ENCODE data around the gene IPO13.

The IPO13 gene

DNA sequence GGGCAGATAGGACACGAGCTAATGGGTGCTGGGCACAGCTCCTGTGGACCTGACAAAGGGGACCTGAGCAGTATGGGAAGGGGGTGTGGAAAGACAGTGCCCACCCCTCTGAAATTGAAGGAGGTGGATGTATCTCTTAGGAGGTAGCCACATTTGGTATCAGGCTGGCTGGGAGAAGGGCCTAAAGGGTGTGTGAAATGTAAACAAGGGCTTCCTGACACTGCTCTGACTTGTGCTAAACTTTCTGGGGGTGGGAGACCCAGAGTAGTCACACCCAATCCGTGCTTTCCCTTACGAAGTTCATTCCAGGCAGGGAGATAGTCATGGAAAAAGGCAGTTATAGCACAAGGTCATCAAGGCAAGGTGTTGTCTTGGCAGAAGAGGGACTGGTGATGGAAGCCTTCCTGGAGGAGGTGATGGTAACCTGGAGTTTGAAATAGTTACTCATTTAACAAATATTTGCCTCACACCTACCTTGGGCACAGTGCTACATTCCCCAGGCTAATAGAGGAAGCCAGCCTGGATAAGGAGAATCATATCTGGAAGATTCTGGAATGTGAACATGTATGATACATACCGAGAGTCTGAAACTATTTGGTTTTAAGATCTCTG lies 39.3 kb downstream of the IPO13 start:
- no peak for DNase-seq (ENCODE audit: low read depth in 1 of 2, low spot score in 1 of 2)

DNA sequence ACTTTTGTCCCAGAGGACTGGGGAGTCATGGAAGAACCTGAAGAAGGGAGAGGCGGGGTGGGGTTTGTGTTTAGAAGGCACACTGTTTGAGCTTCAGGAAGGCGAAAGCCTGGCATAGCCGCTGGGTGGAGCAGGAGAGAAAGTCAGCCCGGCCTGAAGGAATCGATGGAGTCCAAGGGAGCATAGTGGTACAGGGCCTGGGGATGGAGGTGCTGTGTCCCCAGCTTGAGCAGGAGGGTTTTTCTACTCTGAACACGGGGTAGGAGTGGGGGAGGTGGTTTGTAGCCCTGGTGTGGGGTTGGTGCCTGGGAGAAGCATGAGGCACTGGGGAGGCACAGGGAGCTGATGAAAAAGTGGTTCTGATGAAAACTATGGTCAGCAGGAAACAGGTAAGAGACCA lies 40.0 kb downstream of the IPO13 start:
- no peak for DNase-seq (ENCODE audit: low read depth in 1 of 2, low spot score in 1 of 2)

DNA sequence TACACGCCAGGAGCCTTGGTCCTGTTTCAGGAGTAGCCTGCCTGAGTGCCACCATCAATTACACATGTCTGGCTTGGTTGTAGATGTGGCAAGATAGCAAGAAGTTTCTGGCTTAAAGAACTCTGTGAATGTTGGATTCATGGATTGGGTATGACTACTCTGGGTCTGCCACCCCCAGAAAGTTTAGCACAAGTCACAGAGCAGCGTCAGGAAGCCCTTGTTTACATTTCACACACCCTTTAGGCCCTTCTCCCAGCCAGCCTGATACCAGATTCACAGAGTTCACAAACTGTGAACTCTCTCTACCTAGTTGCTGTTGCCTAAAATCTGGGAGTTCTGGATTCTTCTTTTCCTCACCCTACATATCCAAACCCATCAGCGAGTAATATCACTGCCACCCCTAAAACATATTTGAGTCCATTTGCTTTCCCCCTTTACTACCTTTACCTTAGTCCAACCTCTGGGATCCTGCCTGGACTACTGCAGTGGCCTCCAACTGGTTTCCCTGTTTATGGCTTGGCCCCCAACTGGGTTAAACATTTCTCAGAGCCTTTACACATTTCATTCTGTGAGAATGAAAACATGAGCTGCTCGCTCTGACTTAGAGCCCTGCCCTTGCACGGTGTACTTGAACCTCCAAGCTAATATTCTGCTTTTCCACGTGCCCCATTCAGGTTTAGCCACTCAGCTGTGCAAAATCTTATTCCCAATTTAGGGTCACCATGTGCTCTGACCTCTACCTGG lies 40.6 kb downstream of the IPO13 start:
- DNase-seq (ENCODE audit: low read depth in 1 of 2, low spot score in 1 of 2): no peak

- DNase-seq (ENCODE audit: low read depth in 1 of 2, low spot score in 1 of 2): no peak
Observed at GRCh38 chr1:43990271-43991199, 43.8 kb downstream of the IPO13 start.

- no peak for DNase-seq (ENCODE audit: low read depth in 1 of 2, low spot score in 1 of 2)
Observed at GRCh38 chr1:43991200-43991475, 44.4 kb downstream of the IPO13 start.

- peak; percentile 37 to 67 for DNase-seq (ENCODE audit: low read depth in 1 of 2, low spot score in 1 of 2)
Observed at GRCh38 chr1:43991476-43992231, 44.9 kb downstream of the IPO13 start, which contains the start of gene CCDC24. Gene CCDC24, plus strand, starts transcription at chr1:43991599. Its CDS starts 280 bp downstream, at chr1:43991879.

DNA sequence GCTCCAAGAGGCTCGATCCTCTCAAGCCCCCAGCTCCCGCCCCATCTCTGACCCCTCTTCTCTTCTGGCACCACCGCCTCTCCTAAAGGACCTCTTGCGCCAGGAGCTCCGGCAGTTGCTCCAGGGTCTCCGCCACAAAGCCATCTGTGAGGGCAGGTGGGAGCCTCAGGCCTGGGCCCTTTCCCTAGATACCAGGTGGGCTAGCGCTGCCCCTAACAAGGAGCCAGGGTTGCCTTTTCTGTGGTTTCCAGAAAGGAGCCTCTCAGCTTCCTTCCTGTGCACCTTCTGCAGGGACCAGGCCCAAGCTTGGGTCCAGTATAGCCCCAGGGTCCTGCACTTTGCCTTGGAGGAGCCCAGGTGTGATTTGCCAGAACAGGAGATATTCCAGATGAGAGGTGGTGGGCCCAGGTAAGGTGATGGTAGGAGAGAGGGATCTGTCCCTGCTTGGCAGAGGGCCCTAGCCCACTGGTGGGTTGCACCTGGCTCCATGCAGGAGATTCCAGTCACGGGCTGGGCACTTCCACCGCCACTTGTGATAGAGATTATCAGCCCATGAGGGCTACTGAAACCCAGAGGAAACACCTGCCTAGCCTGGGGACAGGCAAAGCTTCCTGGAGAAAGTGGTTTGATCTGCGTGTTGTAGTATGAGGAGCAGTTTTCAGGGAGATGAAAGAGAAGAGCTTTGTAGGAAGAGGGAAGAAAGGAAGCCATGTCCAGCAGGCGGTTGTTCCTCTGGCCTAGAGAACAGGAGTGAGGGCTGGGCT lies 45.7 kb downstream of the IPO13 start:
- DNase-seq (ENCODE audit: low read depth in 1 of 2, low spot score in 1 of 2): no peak

GRCh38 chr1:43993206-43993914 lies 46.6 kb downstream of the IPO13 start:
- DNase-seq (ENCODE audit: low read depth in 1 of 2, low spot score in 1 of 2): no peak

DNA sequence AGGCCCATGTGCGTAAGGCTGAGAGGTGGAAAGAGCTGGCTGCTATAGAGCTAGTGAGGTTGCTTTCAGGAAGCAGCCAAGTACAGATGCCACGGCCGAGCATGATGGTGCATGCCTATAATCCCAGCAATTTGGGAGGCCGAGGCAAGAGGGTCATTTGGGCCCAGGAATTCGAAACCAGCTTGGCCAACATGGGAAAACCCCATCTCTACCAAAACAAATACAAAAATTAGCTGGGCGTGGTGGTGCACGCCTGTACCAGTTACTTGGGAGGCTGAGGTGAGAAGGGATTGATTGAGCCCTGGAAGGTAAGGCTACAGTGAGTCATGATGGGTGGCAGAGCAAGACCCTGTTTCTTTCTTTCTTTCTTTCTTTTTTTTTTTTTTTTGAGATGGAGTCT lies 47.3 kb downstream of the IPO13 start:
- DNase-seq (ENCODE audit: low read depth in 1 of 2, low spot score in 1 of 2): no peak

DNA sequence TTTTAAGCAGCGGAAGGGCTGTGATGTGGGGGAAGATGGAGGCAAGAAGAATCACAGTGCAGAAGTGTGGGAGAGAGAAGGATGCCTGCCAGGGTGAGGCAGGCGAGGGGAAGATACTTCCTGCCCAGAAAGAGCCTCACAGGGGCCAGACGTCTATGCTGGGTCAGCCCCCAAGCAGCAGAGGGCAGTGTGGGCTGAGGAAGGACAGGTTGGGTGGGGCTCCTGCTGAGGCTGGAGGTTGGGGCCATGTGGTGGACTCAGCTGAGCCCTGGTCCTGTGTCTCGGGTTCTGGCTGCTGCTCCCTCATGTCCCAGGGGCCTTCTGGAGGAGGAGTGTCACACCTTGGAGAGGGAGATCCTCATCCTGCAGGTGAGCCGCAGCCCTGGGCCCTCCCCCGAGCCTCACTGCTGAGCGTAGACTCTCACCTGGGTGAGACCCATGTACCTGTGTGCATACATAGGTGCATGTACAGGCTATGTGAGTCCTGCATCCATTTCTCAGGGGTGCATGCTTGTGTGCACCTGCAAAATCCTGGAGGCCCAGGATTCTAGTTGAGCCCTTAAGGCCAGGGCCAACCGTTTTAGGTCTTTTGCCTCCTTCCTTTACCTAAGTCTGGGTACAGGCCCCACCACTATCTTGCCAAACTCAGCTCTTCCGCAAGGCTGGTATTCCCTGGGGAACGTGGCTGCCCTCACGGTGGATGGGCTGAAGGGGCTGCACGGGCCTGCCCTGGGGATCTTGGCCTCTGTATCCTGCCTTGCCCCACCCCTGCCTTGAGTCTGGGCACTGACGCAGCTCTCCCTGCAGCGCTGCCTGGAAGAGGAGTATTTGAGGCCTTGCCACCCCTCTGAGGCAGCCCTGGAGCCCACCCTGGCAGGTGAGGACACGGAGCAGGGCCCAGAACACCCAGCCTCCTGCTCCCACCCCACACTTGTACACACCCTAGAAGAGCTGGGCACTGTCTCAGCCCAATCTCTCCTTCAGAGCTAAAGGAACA lies 48.3 kb downstream of the IPO13 start:
- no peak for DNase-seq (ENCODE audit: low read depth in 1 of 2, low spot score in 1 of 2)

- no peak for DNase-seq (ENCODE audit: low read depth in 1 of 2, low spot score in 1 of 2)
Observed at GRCh38 chr1:43995984-43996732, 49.4 kb downstream of the IPO13 start.

GRCh38 chr1:43996733-43997115 lies 50.0 kb downstream of the IPO13 start:
- DNase-seq (ENCODE audit: low read depth in 1 of 2, low spot score in 1 of 2): no peak

DNA sequence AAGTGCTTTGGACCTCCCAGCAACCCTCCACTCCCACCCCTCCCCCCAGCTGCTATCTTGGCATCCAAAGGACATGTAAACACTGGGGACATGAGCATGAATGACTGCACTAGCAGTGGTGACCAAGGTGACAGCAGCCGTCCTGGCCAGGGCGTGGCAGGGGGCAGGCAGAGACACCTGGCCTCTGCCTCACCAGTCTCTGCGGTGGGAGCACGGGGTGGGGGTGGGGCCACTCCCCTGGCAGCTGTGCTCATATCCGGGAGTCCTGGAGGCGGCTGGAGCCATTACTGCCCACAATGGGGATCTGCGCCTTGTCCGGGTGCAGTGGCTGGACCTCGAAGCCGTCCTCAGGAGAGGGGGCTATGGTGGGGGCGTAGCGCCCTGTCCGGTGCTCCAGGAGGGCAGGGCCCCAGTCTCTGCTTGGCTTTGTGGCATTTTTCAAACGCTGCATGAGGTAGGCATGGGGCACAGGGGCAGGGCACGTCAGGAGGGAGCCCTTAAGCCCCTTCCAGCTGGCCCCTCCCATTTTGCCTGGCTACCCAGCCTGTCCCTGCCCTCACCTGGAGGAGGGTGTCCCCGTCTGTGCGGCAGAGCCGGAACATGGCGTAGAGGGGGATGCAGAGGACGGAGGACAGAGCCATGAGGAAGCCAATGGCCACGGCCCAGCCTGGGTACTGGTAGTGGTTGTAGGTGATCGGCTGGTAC lies 50.7 kb downstream of the IPO13 start:
- DNase-seq (ENCODE audit: low read depth in 1 of 2, low spot score in 1 of 2): no peak

DNA sequence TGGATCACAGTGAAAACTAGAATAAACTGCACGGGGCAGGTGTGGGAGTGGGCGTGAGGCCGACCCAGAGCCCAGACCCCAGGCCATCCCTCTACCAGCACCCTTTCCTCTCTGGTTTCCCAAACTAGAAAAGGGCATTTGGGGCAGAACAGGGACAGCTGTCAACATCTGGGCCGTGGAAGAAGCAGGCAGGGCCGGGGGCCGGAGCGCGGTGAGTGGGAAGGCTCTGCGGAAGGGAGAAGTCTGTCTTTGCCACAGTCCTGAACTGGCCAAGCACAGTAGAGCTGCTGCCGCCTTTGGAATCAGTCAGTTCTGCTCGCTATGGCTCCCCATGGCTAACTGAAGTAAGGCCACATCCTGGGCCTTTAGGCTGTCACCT lies 51.2 kb downstream of the IPO13 start:
- no peak for DNase-seq (ENCODE audit: low read depth in 1 of 2, low spot score in 1 of 2)

- DNase-seq (ENCODE audit: low read depth in 1 of 2, low spot score in 1 of 2): no peak
Observed at GRCh38 chr1:43999455-43999854, 52.7 kb downstream of the IPO13 start.

DNA sequence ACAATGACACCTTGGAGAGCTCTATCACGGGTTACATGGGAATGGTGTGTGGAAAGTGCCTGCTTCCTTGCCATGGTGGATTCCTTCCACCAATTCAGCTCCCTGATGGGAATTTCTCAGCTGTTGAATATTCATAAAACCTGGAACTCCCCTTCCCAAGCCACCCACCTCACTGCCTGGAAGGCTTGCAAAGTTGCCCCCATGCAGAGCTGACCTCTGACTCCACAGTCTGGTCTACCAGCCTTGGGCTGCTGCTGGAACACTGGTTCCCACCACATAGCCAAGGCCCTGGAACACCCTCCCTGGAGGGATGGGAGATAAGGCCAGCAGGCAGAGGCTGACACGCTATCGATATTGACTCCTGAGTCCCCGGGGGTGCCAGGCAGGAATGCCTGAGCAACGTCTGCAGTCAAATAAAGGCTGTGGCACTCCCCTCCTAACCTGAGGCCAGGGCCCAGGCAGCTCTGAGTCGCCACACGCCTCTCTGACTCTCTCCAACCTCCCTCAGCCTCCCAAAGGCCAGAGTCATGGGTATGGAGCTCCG lies 53.4 kb downstream of the IPO13 start:
- no peak for DNase-seq (ENCODE audit: low read depth in 1 of 2, low spot score in 1 of 2)

DNA sequence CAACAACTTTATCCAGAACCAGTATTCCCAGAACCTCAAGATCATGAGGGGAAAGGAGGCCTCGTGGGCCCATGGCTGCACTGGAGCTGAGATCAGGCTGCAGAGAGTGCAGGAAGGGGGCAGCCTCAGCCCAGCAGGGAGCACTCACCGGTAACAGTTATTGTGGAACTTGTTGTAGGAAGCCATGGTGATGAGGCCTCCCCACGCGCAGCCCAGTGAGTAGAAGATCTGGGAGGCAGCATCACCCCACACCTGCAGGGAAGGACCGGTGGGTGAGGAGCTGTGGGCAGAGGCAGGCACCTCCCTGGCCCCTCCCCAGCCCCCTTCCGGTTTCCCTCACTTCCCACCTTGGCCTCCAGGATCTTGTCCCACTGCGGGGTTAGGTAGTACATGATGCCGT lies 55.4 kb downstream of the IPO13 start:
- DNase-seq (ENCODE audit: low read depth in 1 of 2, low spot score in 1 of 2): no peak

All from activated T-helper 1 cell treated with anti-CD3 and anti-CD28 coated beads, Interleukin-2, amount 50 U/mL, for 16 hours (primary cell).